Cardiac muscle cell (in vitro differentiated cells and primary cell): ENCODE measurements around the gene MINK1. TPM values are rescaled to one million over a fixed set of nuclear protein-coding genes. Genes with fewer than 3 reads are reported as not detected.

Experiments used
- DNase-seq, 2 donors: peaks; one replicate each; pipeline versions ENCODE4 v3.0.0 to v3.0.0-alpha.2; 2010 to 2017; ENCODE audit warnings: low read depth in 1 of 2, low spot score in 1 of 2
- H3K27ac ChIP-seq: fragments of 200-600 bp; sonication (generic); 2 replicates; pipeline ENCODE4 v1.5.1; 2016
- H3K27me3 ChIP-seq: fragments of 200-600 bp; sonication (generic); 2 replicates; pipeline ENCODE4 v1.6.0; 2016; ENCODE audit warnings: control low read depth
- H3K36me3 ChIP-seq: fragments of 200-600 bp; sonication (generic); 2 replicates; pipeline ENCODE4 v1.5.1; 2016; ENCODE audit warnings: control low read depth
- H3K4me1 ChIP-seq: fragments of 200-600 bp; sonication (generic); 2 replicates; pipeline ENCODE4 v1.8.1; 2017; ENCODE audit warnings: low read depth, mild to moderate bottlenecking, mixed run types
- H3K4me3 ChIP-seq: fragments of 200-600 bp; sonication (generic); 2 replicates; pipeline ENCODE4 v1.5.1; 2016; ENCODE audit warnings: mild to moderate bottlenecking
- H3K9me3 ChIP-seq: fragments of 200-600 bp; sonication (generic); 2 replicates; pipeline ENCODE4 v1.5.1; 2017; ENCODE audit warnings: low read depth, mild to moderate bottlenecking, control low read depth
- polyA plus RNA-seq: library from polyadenylated mRNA; unstranded; fragments of >200 nt; fragmentation: Nextera tagmentation; extraction: Ambion mirVana; gene quantifications from 2 replicates; pipeline ENCODE4 v1.2.1, GENCODE V29; 2016
- total RNA-seq: library from RNA; depleted of rRNA; stranded (reverse); fragments of >200 nt; gene quantifications from 2 replicates; pipeline ENCODE4 v1.2.3, GENCODE V29; 2016
- TF ChIP-seq, protein P1 (sequence below): IDR thresholded peaks from 2 replicates; pipeline ENCODE4 v1.5.1; 2012; ENCODE audit warnings: low read depth, mild to moderate bottlenecking, low read length

Gene MINK1
- total and polyA plus RNA-seq, 2 experiments from 2014 or later, result 27.1 to 47.7 TPM

DNA sequence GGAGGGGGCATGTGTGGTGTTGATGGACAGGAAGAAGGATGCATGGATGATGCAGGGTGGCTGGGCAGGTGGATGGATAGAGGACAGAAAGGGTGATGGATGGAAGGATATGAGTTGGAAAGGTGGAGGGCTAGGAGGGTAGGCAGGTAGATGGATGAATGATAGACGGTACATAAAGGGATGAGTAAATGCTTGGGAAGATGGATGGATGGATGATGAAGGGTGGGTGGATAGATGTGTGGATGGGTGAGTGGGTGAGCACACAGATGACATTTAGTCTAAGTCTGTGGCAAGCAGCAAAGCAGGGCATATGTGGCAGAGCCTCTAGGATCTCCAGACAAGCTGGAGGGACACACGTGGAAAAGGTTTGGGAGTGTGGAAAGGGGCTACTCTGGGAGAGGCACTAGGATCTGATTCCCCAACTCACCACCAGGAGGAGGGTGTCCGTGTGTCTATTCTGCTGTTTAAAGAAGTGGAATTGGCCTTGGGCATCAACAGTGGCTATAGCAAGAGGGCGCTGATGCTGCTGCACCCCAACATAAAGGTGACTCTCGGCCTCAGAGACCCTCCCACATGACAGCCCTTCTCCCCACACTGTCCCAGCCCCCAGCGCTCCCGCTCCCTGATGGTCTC lies 18.0 kb upstream of the MINK1 start:
- no peak overlapping the region for H3K4me3 ChIP-seq
- no peak for DNase-seq
- H3K27ac ChIP-seq, result no peak overlapping the region
- H3K4me1 ChIP-seq, result peaks cover 9% of the 10 kb centered on the region
- H3K36me3 ChIP-seq, result peaks cover 3% of the 10 kb centered on the region
- H3K27me3 ChIP-seq, result no peaks in the 10 kb centered on the region
- no peaks in the 10 kb centered on the region for H3K9me3 ChIP-seq
- TF ChIP-seq, protein P1, sequence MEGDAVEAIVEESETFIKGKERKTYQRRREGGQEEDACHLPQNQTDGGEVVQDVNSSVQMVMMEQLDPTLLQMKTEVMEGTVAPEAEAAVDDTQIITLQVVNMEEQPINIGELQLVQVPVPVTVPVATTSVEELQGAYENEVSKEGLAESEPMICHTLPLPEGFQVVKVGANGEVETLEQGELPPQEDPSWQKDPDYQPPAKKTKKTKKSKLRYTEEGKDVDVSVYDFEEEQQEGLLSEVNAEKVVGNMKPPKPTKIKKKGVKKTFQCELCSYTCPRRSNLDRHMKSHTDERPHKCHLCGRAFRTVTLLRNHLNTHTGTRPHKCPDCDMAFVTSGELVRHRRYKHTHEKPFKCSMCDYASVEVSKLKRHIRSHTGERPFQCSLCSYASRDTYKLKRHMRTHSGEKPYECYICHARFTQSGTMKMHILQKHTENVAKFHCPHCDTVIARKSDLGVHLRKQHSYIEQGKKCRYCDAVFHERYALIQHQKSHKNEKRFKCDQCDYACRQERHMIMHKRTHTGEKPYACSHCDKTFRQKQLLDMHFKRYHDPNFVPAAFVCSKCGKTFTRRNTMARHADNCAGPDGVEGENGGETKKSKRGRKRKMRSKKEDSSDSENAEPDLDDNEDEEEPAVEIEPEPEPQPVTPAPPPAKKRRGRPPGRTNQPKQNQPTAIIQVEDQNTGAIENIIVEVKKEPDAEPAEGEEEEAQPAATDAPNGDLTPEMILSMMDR, result peak; percentile 7

- Histone ChIP-seq H3K27ac (no peak overlapping the region), H3K27me3 (no peaks in the 10 kb centered on the region), H3K4me3 (no peak overlapping the region), H3K4me1 (peaks cover 9% of the 10 kb centered on the region), H3K9me3 (no peaks in the 10 kb centered on the region), H3K36me3 (peaks cover 3% of the 10 kb centered on the region)
- DNase-seq, result no peak
- TF ChIP-seq, protein P1, result no peak
These were observed 16.3 kb upstream of the MINK1 start for GRCh38 chr17:4816826-4817225.

DNA sequence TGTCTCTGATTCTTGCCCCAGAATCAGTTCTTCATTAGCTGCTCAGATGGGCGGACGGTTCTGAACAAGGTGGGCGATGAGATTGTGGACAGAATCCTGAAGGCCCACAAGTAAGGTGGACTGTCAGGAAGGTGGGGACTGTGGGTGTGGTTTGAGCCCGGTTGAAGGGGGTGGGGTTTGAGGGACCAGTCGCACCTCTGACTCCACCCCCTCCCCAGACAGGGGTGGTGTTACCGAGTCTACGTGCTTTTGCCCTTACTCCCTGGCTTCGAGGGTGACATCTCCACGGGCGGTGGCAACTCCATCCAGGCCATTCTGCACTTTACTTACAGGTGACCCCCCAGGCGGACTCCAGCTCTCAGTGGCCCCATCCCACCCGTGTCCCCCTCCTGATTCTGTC lies 14.9 kb upstream of the MINK1 start:
- peaks cover 3% of the 10 kb centered on the region for H3K36me3 ChIP-seq
- no peaks in the 10 kb centered on the region for H3K4me1 ChIP-seq
- H3K27ac ChIP-seq, result no peak overlapping the region
- H3K4me3 ChIP-seq, result no peak overlapping the region
- H3K27me3 ChIP-seq, result no peaks in the 10 kb centered on the region
- no peaks in the 10 kb centered on the region for H3K9me3 ChIP-seq
- no peak for DNase-seq
- TF ChIP-seq, protein P1, result no peak

DNA sequence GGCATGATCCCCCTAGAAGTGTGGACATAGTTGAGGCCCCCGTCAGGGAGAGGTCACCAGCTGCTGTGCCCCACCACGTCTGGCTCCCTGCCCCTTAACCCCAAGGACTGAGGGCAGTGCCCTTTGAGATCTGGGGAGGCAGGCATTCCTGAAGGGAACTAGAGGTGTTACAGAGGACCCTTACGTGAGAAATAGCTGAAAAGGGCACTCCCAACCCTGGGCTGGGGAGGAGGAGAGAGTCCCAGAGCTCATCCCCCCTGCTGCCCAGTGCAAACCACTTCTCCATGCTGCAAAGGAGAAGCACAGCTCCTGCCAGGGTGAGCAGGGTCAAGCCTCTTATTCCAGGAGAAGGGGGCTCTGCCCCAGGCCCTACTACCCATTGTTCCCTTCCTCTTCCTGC lies 10.3 kb upstream of the MINK1 start:
- DNase-seq, result no peak
- Histone ChIP-seq H3K4me3 (no peak overlapping the region), H3K36me3 (no peaks in the 10 kb centered on the region), H3K4me1 (no peaks in the 10 kb centered on the region), H3K27me3 (no peaks in the 10 kb centered on the region), H3K27ac (no peak overlapping the region), H3K9me3 (no peaks in the 10 kb centered on the region)
- TF ChIP-seq, protein P1, result no peak

DNA sequence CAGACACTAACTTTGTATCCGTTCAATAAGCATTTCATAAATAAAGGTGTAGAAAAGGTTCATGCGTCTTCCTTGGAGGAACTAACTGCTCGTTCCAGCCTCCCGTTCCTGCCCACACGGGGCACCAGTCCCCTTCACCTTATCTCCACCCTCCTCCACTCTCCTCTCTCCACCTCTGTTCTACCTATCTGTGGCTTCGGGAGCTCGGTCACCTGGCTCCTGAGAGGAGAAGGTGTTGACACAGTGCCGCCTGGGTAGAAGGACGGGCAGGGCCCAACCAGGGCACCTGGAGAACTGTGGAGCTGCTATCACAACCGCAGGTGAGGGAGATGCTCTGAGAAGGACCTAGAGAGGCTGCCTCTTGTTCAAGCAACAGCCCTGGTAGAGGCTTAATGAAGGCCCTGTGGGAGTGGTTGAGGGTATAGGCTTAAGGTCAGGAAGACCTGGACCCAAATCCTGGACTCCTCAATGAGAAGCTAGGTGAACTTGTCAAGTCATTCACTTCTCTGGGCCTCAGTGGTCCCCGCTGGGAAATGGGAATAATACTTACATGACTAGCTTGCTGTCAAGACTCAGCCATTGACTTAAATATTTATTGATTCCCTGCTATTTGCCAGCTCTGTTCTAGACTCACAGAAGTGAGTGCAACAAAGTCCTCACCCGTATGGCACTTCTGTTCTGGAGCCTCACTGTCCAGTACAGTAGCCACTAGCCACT lies 9.6 kb upstream of the MINK1 start:
- no peak overlapping the region for H3K4me3 ChIP-seq
- DNase-seq, result no peak
- H3K4me1 ChIP-seq, result no peaks in the 10 kb centered on the region
- no peaks in the 10 kb centered on the region for H3K36me3 ChIP-seq
- no peaks in the 10 kb centered on the region for H3K27me3 ChIP-seq
- TF ChIP-seq, protein P1, result no peak
- no peak overlapping the region for H3K27ac ChIP-seq
- no peaks in the 10 kb centered on the region for H3K9me3 ChIP-seq
